H1 (cell line): Measurements from ENCODE around the gene GNAS. TPM values are rescaled to one million over a fixed set of nuclear protein-coding genes. Genes with fewer than 3 reads are reported as not detected.

Source experiments
- CTCF ChIA-PET: fragments of 300-600 bp; sonication (Branson Sonifier 250); formaldehyde crosslinking; loops from one replicate; lab custom pipeline; 2021; ENCODE audit not compliant: partially characterized antibody; lab: Charles Lee
- POLR2A ChIA-PET: fragments of 300-600 bp; sonication (Branson Sonifier 250); formaldehyde crosslinking; loops from one replicate; lab custom pipeline; 2021; ENCODE audit warnings: inconsistent platforms; ENCODE audit not compliant: partially characterized antibody; lab: Charles Lee
- DNase-seq, 2 experiments: peaks; one replicate each; pipeline versions ENCODE4 v3.0.0 to v3.0.0-alpha.2; 2010 to 2022; ENCODE audit warnings: low spot score in 2 of 2, low read depth in 1 of 2, mixed read lengths in 1 of 2
- FAIRE-seq: peaks from 2 replicates; lab custom pipeline; 2011; peaks lifted over from hg19 to GRCh38; lab: Jason Lieb, UNC
- H2AFZ ChIP-seq: 2 replicates; pipeline ENCODE4 v1.8.1; 2012; ENCODE audit warnings: low read length, inconsistent platforms
- H2AK5ac ChIP-seq: 2 replicates; pipeline ENCODE4 v1.6.1; 2013; ENCODE audit warnings: low read depth, low read length
- H2BK120ac ChIP-seq: replicated peaks from 2 replicates; pipeline ENCODE3; 2013; ENCODE audit warnings: low read depth, low read length, inconsistent platforms
- H2BK12ac ChIP-seq: 2 replicates; pipeline ENCODE4 v1.6.1; 2013; ENCODE audit warnings: low read depth, low read length
- H2BK15ac ChIP-seq: 2 replicates; pipeline ENCODE4 v1.6.1; 2013; ENCODE audit warnings: low read length
- H2BK20ac ChIP-seq: 2 replicates; pipeline ENCODE4 v1.6.1; 2013; ENCODE audit warnings: low read length
- H2BK5ac ChIP-seq: 2 replicates; pipeline ENCODE4 v1.6.1; 2013; ENCODE audit warnings: low read depth, low read length
- H3K14ac ChIP-seq: 2 replicates; pipeline ENCODE4 v1.6.1; 2013; ENCODE audit warnings: inconsistent platforms; ENCODE audit not compliant: insufficient read length
- H3K18ac ChIP-seq: 2 replicates; pipeline ENCODE4 v1.6.1; 2013; ENCODE audit warnings: low read length; ENCODE audit errors: extremely low read depth
- H3K23ac ChIP-seq: 2 replicates; pipeline ENCODE4 v1.6.1; 2013; ENCODE audit warnings: inconsistent platforms; ENCODE audit not compliant: insufficient read length
- H3K23me2 ChIP-seq: 2 replicates; pipeline ENCODE4 v1.6.1; 2013; ENCODE audit warnings: low read depth, low read length
- H3K27ac ChIP-seq: 2 replicates; pipeline ENCODE4 v1.6.1; 2011; ENCODE audit warnings: low read depth, low read length, inconsistent platforms
- H3K27me3 ChIP-seq, 4 experiments: replicated peaks in 1 of 4; 1 replicate in 1 of 4; 2 replicates in 3 of 4; pipeline versions ENCODE4 v1.6.1 to v1.8.1; 2011 to 2013; ENCODE audit warnings: low read length in 3 of 4, mild to moderate bottlenecking in 3 of 4, inconsistent platforms in 2 of 4, mixed read lengths in 2 of 4, moderate library complexity in 1 of 4; ENCODE audit not compliant: control insufficient read depth in 3 of 4, insufficient read depth in 3 of 4; ENCODE audit errors: extremely low read depth in 1 of 4
- H3K36me3 ChIP-seq, 4 experiments: 2 replicates each; pipeline versions ENCODE4 v1.6.1 to v1.8.1; 2011 to 2013; ENCODE audit warnings: mild to moderate bottlenecking in 4 of 4, low read length in 3 of 4, moderate library complexity in 2 of 4, control low read depth in 1 of 4, inconsistent platforms in 1 of 4; ENCODE audit not compliant: insufficient read depth in 4 of 4, control insufficient read depth in 2 of 4
- H3K4ac ChIP-seq: replicated peaks from 2 replicates; pipeline ENCODE3; 2013; ENCODE audit warnings: low read length, low read depth, mixed read lengths, inconsistent platforms; ENCODE audit not compliant: insufficient read length
- H3K4me1 ChIP-seq, 4 experiments: replicated peaks in 1 of 4; 1 replicate in 1 of 4; 2 replicates in 3 of 4; pipeline versions ENCODE4 v1.6.1 to v1.8.1; 2011 to 2013; ENCODE audit warnings: low read length in 3 of 4, inconsistent platforms in 2 of 4, mixed read lengths in 1 of 4; ENCODE audit not compliant: insufficient read depth in 4 of 4, control insufficient read depth in 3 of 4
- H3K4me2 ChIP-seq, 2 experiments: 2 replicates each; pipeline versions ENCODE4 v1.6.1 to v1.8.1; 2011 to 2013; ENCODE audit warnings: low read depth in 2 of 2, low read length in 2 of 2, control low read depth in 1 of 2, inconsistent platforms in 1 of 2, mild to moderate bottlenecking in 1 of 2; ENCODE audit not compliant: insufficient read depth in 1 of 2
- H3K4me3 ChIP-seq, 4 experiments: fragments of 200-600, 300-600 bp in 1 of 4; sonication (generic), shearing (Covaris generic), sonication (Bioruptor Twin) in 1 of 4; 2 replicates each; pipeline versions ENCODE4 v1.5.1 to v1.8.1; 2011 to 2016; ENCODE audit warnings: low read length in 4 of 4, low read depth in 3 of 4, control low read depth in 2 of 4, inconsistent platforms in 2 of 4, mild to moderate bottlenecking in 2 of 4, mixed read lengths in 1 of 4, moderate library complexity in 1 of 4; ENCODE audit not compliant: insufficient read depth in 2 of 4; ENCODE audit errors: extremely low read depth in 1 of 4
- H3K56ac ChIP-seq: replicated peaks from 2 replicates; pipeline ENCODE3; 2013; ENCODE audit warnings: low read depth, mild to moderate bottlenecking, mixed read lengths, low read length, inconsistent platforms; ENCODE audit not compliant: insufficient read length
- H3K79me1 ChIP-seq: 2 replicates; pipeline ENCODE4 v1.6.1; 2013; ENCODE audit warnings: low read depth, low read length, control low read depth
- H3K79me2 ChIP-seq, 2 experiments: 2 replicates each; pipeline versions ENCODE4 v1.6.1 to v1.8.1; 2012 to 2013; ENCODE audit warnings: low read length in 2 of 2, mild to moderate bottlenecking in 2 of 2, inconsistent platforms in 1 of 2; ENCODE audit not compliant: insufficient read depth in 2 of 2, control insufficient read depth in 1 of 2
- H3K9ac ChIP-seq, 4 experiments: replicated peaks in 1 of 4; 1 replicate in 1 of 4; 2 replicates in 3 of 4; pipeline versions ENCODE4 v1.6.1 to v1.8.1; 2011 to 2013; ENCODE audit warnings: low read depth in 3 of 4, low read length in 3 of 4, control low read depth in 2 of 4, mild to moderate bottlenecking in 2 of 4, moderate library complexity in 2 of 4, inconsistent platforms in 1 of 4; ENCODE audit errors: extremely low read depth in 1 of 4
- H3K9me3 ChIP-seq, 2 experiments: 2 replicates each; pipeline versions ENCODE4 v1.6.1 to v1.8.1; 2012 to 2013; ENCODE audit warnings: mild to moderate bottlenecking in 2 of 2, moderate library complexity in 2 of 2, control low read depth in 1 of 2, inconsistent platforms in 1 of 2, low read depth in 1 of 2, low read length in 1 of 2, mixed read lengths in 1 of 2; ENCODE audit not compliant: insufficient read depth in 2 of 2
- H4K20me1 ChIP-seq, 2 experiments: replicated peaks in 1 of 2; 2 replicates each; pipeline versions ENCODE3 to v1.8.1; 2011 to 2013; ENCODE audit warnings: inconsistent platforms in 2 of 2, low read length in 2 of 2, mild to moderate bottlenecking in 1 of 2; ENCODE audit not compliant: insufficient read depth in 2 of 2, control insufficient read depth in 1 of 2
- H4K5ac ChIP-seq: 2 replicates; pipeline ENCODE4 v1.6.1; 2013; ENCODE audit warnings: low read length, low read depth, mixed read lengths, inconsistent platforms; ENCODE audit not compliant: insufficient read length
- H4K8ac ChIP-seq: 2 replicates; pipeline ENCODE4 v1.8.0; 2013; ENCODE audit warnings: mild to moderate bottlenecking, moderate library complexity, low read length, inconsistent platforms; ENCODE audit not compliant: insufficient read depth; ENCODE audit errors: extremely low read depth
- H4K91ac ChIP-seq: replicated peaks from 2 replicates; pipeline ENCODE3; 2013; ENCODE audit warnings: low read length, mixed read lengths, inconsistent platforms; ENCODE audit not compliant: insufficient read length
- CBX8 ChIP-seq: fragments of 300-800, 300-1000 bp; sonication (generic); IDR thresholded peaks from 2 replicates; pipeline ENCODE4 v1.7.1; 2016; ENCODE audit warnings: low read depth, low read length, borderline replicate concordance
- TEAD4 ChIP-seq: IDR thresholded peaks from 2 replicates; pipeline ENCODE4 v1.6.1; 2012; ENCODE audit warnings: low read depth, low read length, inconsistent platforms, mixed read lengths
- WGBS, 2 experiments: shearing (Covaris generic) in 1 of 2; methylation state at CpG; one replicate each; pipeline versions ENCODE4 v1.1.6 to v1.1.7; 2013 to 2015; ENCODE audit warnings: low lambda C conversion rate in 2 of 2, mixed read lengths in 2 of 2, inconsistent platforms in 1 of 2, low coverage in 1 of 2, missing lambda C conversion rate in 1 of 2; ENCODE audit not compliant: insufficient replicate concordance in 2 of 2, insufficient coverage in 1 of 2, insufficient read length in 1 of 2; ENCODE audit errors: extremely low coverage in 1 of 2, missing lambda C conversion rate in 1 of 2; 5-methylcytosine and 5-hydroxymethylcytosine counted together
- polyA plus RNA-seq, 7 experiments: library from polyadenylated mRNA; depleted of rRNA in 3 of 7; stranded (reverse) in 5 of 7; unstranded in 2 of 7; fragments of >200 nt in 5 of 7; fragments of 200-250 nt in 2 of 7; gene quantifications; 1 replicate in 5 of 7; 2 replicates in 1 of 7; 4 replicates in 1 of 7; pipeline versions ENCODE4 v1.2.1 to v1.2.3, GENCODE V29; 2011 to 2013; ENCODE audit warnings: missing spikeins in 2 of 7, mixed read lengths in 2 of 7
- total RNA-seq: library from RNA; stranded (reverse); fragmentation: NEBNext Ultra II Directional; extraction: Animal tissue kit (Norgen Biotek cat#: 25700); gene quantifications from 2 replicates; pipeline ENCODE4 v1.2.1, GENCODE V29; 2021
- TF ChIP-seq, protein P1 (sequence below): IDR thresholded peaks from 2 replicates; pipeline ENCODE4 v1.6.1; 2011; ENCODE audit warnings: low read length, improper control_type of control experiment
- TF ChIP-seq, protein P2 (sequence below): IDR thresholded peaks from 2 replicates; pipeline ENCODE4 v1.6.1; 2012; ENCODE audit warnings: inconsistent platforms

Gene GNAS
- total and polyA plus RNA-seq, 2 of the 8 experiments (the other 6 are each of a cell fraction or from before 2014, with no cell fraction given) = 989 to 1,613 TPM

DNA sequence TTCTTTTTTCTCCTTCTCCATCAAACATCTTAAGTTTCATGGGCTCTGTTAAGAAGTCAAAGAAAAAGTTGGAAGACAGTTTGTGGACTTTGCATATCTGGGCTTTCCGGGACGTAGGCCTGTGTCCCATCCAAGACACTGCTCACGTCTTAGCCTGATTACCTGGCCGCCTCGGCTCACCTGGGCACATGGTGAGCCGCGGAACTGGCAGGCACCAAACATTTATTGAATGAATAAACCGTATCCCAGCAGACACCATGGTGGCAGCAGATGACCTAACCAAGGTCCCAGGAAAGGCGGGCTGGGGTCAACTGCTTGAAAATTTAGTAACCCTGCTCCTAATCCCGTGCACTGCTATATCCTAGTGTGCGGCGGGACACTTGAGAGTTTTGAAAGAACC, 35.6 kb downstream of the GNAS start:
- no peak overlapping the region for H3K4ac ChIP-seq
- CTCF ChIA-PET = no interaction called here

More for the DNA sequence above, 35.6 kb downstream of the GNAS start:
- peak overlapping the region; percentile 78; the same call in 1 of the 2 replicates for H2BK5ac ChIP-seq
- 0 out of 2 replicates have a peak overlapping the region, but pooled peaks have one; percentile 61 for H2BK15ac ChIP-seq
- FAIRE-seq (no peak), DNase-seq (no peak)
- WGBS, 2 experiments = 56% methylated on average over 12 of the region's 12 CpGs; no CpG with 5 or more reads in 1 of the 2 experiments
- H2AK5ac ChIP-seq = no peak overlapping the region
- H4K5ac ChIP-seq = no peak overlapping the region
- no peaks in the 10 kb centered on the region; the same call in 1 of the 2 replicates for H3K79me1 ChIP-seq
- H4K91ac ChIP-seq = no peak overlapping the region
- no peaks in the 10 kb centered on the region for H4K20me1 ChIP-seq
- TF ChIP-seq TEAD4 = no peak
- TF ChIP-seq, protein P1, sequence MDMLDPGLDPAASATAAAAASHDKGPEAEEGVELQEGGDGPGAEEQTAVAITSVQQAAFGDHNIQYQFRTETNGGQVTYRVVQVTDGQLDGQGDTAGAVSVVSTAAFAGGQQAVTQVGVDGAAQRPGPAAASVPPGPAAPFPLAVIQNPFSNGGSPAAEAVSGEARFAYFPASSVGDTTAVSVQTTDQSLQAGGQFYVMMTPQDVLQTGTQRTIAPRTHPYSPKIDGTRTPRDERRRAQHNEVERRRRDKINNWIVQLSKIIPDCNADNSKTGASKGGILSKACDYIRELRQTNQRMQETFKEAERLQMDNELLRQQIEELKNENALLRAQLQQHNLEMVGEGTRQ = no peak
- no peak for TF ChIP-seq CBX8
- TF ChIP-seq, protein P2, sequence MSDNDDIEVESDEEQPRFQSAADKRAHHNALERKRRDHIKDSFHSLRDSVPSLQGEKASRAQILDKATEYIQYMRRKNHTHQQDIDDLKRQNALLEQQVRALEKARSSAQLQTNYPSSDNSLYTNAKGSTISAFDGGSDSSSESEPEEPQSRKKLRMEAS = peak; percentile 51
- H3K4me1 ChIP-seq = peaks cover 0 to 10% (median 5%) of the 10 kb centered on the region in 4 experiments; a peak in 6 of 7 replicates
- 0 out of 2 replicates have a peak overlapping the region, but pooled peaks have one; percentile 51 for H3K18ac ChIP-seq
- no peak overlapping the region for H2BK120ac ChIP-seq
- no peak overlapping the region for H2BK12ac ChIP-seq
- peaks cover 0 to 6% (median 2%) of the 10 kb centered on the region in 4 experiments; a peak in 2 of 7 replicates for H3K27me3 ChIP-seq
- H3K36me3 ChIP-seq = peaks cover 0 to 8% (median 3%) of the 10 kb centered on the region in 4 experiments; a peak in 2 of 8 replicates
- peak overlapping the region; percentile 95; the same call in 1 of the 2 replicates for H4K8ac ChIP-seq
- H2AFZ ChIP-seq = no peak overlapping the region
- H3K79me2 ChIP-seq = peaks cover 0 to 14% of the 10 kb centered on the region in 2 experiments; a peak in 3 of 4 replicates
- H3K23me2 ChIP-seq = peaks cover 14% of the 10 kb centered on the region
- peak overlapping the region; percentile 80 to 97 for H3K4me2 ChIP-seq
- H3K9ac ChIP-seq = peak overlapping the region; percentile 57 to 84 (median 72)
- H3K14ac ChIP-seq = no peak overlapping the region
- POLR2A ChIA-PET = interaction anchor here (1.4 to 2.7 kb wide), 2 partner anchors 11 to 13 kb away, joined by 3 to 37 read pairs; no protein-coding TSS in a partner anchor
- H3K4me3 ChIP-seq = peak overlapping the region; percentile 78 to 95 (median 85)
- peak overlapping the region; percentile 50 for H3K56ac ChIP-seq
- no peak overlapping the region for H3K23ac ChIP-seq
- no peak overlapping the region for H2BK20ac ChIP-seq
- H3K9me3 ChIP-seq = peaks cover 2 to 3% of the 10 kb centered on the region in 2 experiments; a peak in 1 of 4 replicates
- H3K27ac ChIP-seq = no peak overlapping the region; the same call in 1 of the 2 replicates
